Panc1 (cell line): ENCODE data around the gene HDGFL1. TPM values are rescaled to one million over a fixed set of nuclear protein-coding genes. Genes with fewer than 3 reads are reported as not detected.

Experiments used
- ATAC-seq: fragments of 200-7000 bp; cut with Tn5 transposase; 2 replicates; pipeline ENCODE4 v1.9.1; 2020; ENCODE audit warnings: mild to moderate bottlenecking, moderate library complexity
- BruUV-seq: library from RNA; stranded (reverse); fragments of 400-500 nt; replicated peaks from 2 replicates; lab custom pipeline; 2021; lab: Mats Ljungman, UMichigan
- CTCF ChIA-PET: fragments of 300-600 bp; sonication (Branson Sonifier 250); formaldehyde crosslinking; loops from one replicate; lab custom pipeline; 2022; ENCODE audit warnings: antibody characterized with exemption; lab: Charles Lee
- POLR2A ChIA-PET: fragments of 300-600 bp; sonication (Branson Sonifier 250); formaldehyde crosslinking; loops from one replicate; lab custom pipeline; 2022; ENCODE audit warnings: antibody characterized with exemption; lab: Charles Lee
- DNase-seq: peaks from one replicate; pipeline ENCODE4 v3.0.0-alpha.2; 2010; ENCODE audit warnings: low read depth, low spot score
- H3K27ac ChIP-seq: 2 replicates; pipeline ENCODE4 v1.5.1; 2011; ENCODE audit warnings: mild to moderate bottlenecking, low read length, inconsistent platforms
- H3K27me3 ChIP-seq: fragments of 200-500 bp; sonication (Bioruptor generic); 2 replicates; pipeline ENCODE4 v1.6.0; 2014; ENCODE audit warnings: low read length, inconsistent platforms; ENCODE audit not compliant: control insufficient read depth, insufficient read depth
- H3K36me3 ChIP-seq: fragments of 200-500 bp; sonication (Bioruptor generic); 2 replicates; pipeline ENCODE4 v1.5.1; 2014; ENCODE audit warnings: inconsistent platforms, mild to moderate bottlenecking, low read length, moderate library complexity; ENCODE audit not compliant: control insufficient read depth, insufficient read depth
- H3K4me1 ChIP-seq: 2 replicates; pipeline ENCODE4 v1.5.1; 2011; ENCODE audit warnings: inconsistent platforms, mild to moderate bottlenecking, low read length, moderate library complexity; ENCODE audit not compliant: control insufficient read depth, insufficient read depth
- H3K4me3 ChIP-seq, 2 experiments: 2 replicates each; pipeline ENCODE4 v1.5.1; 2011 to 2012; ENCODE audit warnings: low read depth in 2 of 2, low read length in 2 of 2, mild to moderate bottlenecking in 2 of 2, inconsistent platforms in 1 of 2, moderate library complexity in 1 of 2
- H3K9me3 ChIP-seq: fragments of 200-500 bp; sonication (Bioruptor generic); 2 replicates; pipeline ENCODE4 v1.5.1; 2014; ENCODE audit warnings: low read depth, mild to moderate bottlenecking, inconsistent platforms, low read length, moderate library complexity; ENCODE audit not compliant: control insufficient read depth, insufficient read depth
- CTCF ChIP-seq: fragments of 450-650 bp; IDR thresholded peaks from 2 replicates; pipeline ENCODE4 v1.5.1; 2017; ENCODE audit warnings: mild to moderate bottlenecking
- POLR2AphosphoS5 ChIP-seq: IDR thresholded peaks from 2 replicates; pipeline ENCODE4 v1.6.1; 2012; ENCODE audit warnings: mild to moderate bottlenecking, low read depth, low read length, moderate library complexity
- REST ChIP-seq, 2 experiments: IDR thresholded peaks; 2 replicates each; pipeline ENCODE4 v1.6.1; 2011 to 2012; ENCODE audit warnings: low read depth in 2 of 2, control low read depth in 1 of 2, low read length in 1 of 2, mild to moderate bottlenecking in 1 of 2, moderate library complexity in 1 of 2; ENCODE audit not compliant: insufficient read depth in 1 of 2
- SIN3A ChIP-seq: IDR thresholded peaks from 2 replicates; pipeline ENCODE4 v1.6.1; 2012; ENCODE audit warnings: low read depth, mild to moderate bottlenecking, low read length, moderate library complexity, borderline replicate concordance; ENCODE audit not compliant: insufficient read depth
- TCF7L2 ChIP-seq: IDR thresholded peaks from 2 replicates; pipeline ENCODE4 v1.6.1; 2011; ENCODE audit warnings: mild to moderate bottlenecking, low read depth, low read length, inconsistent platforms
- in situ Hi-C: cut with HindIII; loops from 2 replicates; pipeline ENCODE4 v1.10.0; 2016; ENCODE audit warnings: low sequenced_read_pairs, low pct_unique_long_range_greater_than_20kb
- intact Hi-C: fragments of 100-400 bp; cut with micrococcal nuclease; formaldehyde crosslinking; loops from one replicate; pipeline ENCODE4 v1.10.0; 2022; ENCODE audit not compliant: unreplicated experiment
- total RNA-seq: library from RNA; stranded (reverse); gene quantifications from one replicate; pipeline ENCODE4 v1.2.1, GENCODE V29; 2021; ENCODE audit not compliant: unreplicated experiment

Gene HDGFL1
- total RNA-seq, 1 experiment from 2014 or later: not detected

- Histone ChIP-seq H3K27ac (no peak overlapping the region), H3K27me3 (no peaks in the 10 kb centered on the region), H3K4me3 (no peak overlapping the region), H3K4me1 (no peaks in the 10 kb centered on the region), H3K36me3 (no peaks in the 10 kb centered on the region), H3K9me3 (no peaks in the 10 kb centered on the region)
- ChIA-PET CTCF (no interaction called here), POLR2A (no interaction called here)
- DNase-seq (no peak), ATAC-seq (no peak)
- in situ Hi-C loops: no loop called here
- TF ChIP-seq TCF7L2 (no peak), CTCF (no peak)
- BruUV-seq: no TSS peak
- intact Hi-C loops: no loop called here
Observed at GRCh38 chr6:22612236-22612635, 42.9 kb downstream of the HDGFL1 start.

- no peak for ATAC-seq
Observed at GRCh38 chr6:22613051-22613450, 43.7 kb downstream of the HDGFL1 start.

More at GRCh38 chr6:22613051-22613450, 43.7 kb downstream of the HDGFL1 start:
- CTCF ChIA-PET: no interaction called here
- POLR2A ChIA-PET: no interaction called here
- Histone ChIP-seq H3K27ac (no peak overlapping the region), H3K9me3 (no peaks in the 10 kb centered on the region), H3K4me1 (no peaks in the 10 kb centered on the region), H3K27me3 (no peaks in the 10 kb centered on the region), H3K36me3 (no peaks in the 10 kb centered on the region), H3K4me3 (no peak overlapping the region)
- no peak for DNase-seq
- intact Hi-C loops (no loop called here), in situ Hi-C loops (no loop called here)
- TF ChIP-seq SIN3A (no peak), CTCF (no peak), POLR2AphosphoS5 (no peak), REST (IDR thresholded peaks at IDR 0.05; ENCODE audit: insufficient read depth in 1 of 2, low read depth in 2 of 2, low read length in 1 of 2) (no peak), TCF7L2 (no peak)
- BruUV-seq: no TSS peak
